H9 (cell line): ENCODE data around the gene LINGO3. TPM values are rescaled to one million over a fixed set of nuclear protein-coding genes. Genes with fewer than 3 reads are reported as not detected.

Experiments used
- DNase-seq: peaks from one replicate; pipeline ENCODE4 v3.0.0-alpha.2; 2017
- H2AFZ ChIP-seq: one replicate; pipeline ENCODE4 v1.6.1; 2013; ENCODE audit warnings: mild to moderate bottlenecking, low read length, control low read depth, moderate library complexity
- H2AK5ac ChIP-seq: 2 replicates; pipeline ENCODE4 v1.6.1; 2013; ENCODE audit warnings: low read length, control low read depth, mixed read lengths; ENCODE audit not compliant: insufficient read length
- H2BK120ac ChIP-seq: one replicate; pipeline ENCODE4 v1.6.1; 2013; ENCODE audit warnings: low read depth, mild to moderate bottlenecking, low read length, control low read depth, inconsistent platforms; ENCODE audit not compliant: poor library complexity, severe bottlenecking
- H2BK12ac ChIP-seq: 2 replicates; pipeline ENCODE4 v1.6.1; 2013; ENCODE audit warnings: low read length, control low read depth, mixed read lengths, low read depth; ENCODE audit not compliant: insufficient read length
- H2BK15ac ChIP-seq: 2 replicates; pipeline ENCODE4 v1.6.1; 2013; ENCODE audit warnings: low read depth, low read length, control low read depth
- H2BK20ac ChIP-seq: one replicate; pipeline ENCODE4 v1.6.1; 2013; ENCODE audit warnings: low read depth, mild to moderate bottlenecking, low read length, control low read depth, inconsistent platforms; ENCODE audit not compliant: poor library complexity, severe bottlenecking
- H2BK5ac ChIP-seq: 2 replicates; pipeline ENCODE4 v1.6.1; 2013; ENCODE audit warnings: low read length, control low read depth, mixed read lengths; ENCODE audit not compliant: insufficient read length
- H3K14ac ChIP-seq: 2 replicates; pipeline ENCODE4 v1.6.1; 2013; ENCODE audit warnings: low read length, control low read depth; ENCODE audit not compliant: insufficient read depth
- H3K18ac ChIP-seq: 2 replicates; pipeline ENCODE4 v1.6.1; 2013; ENCODE audit warnings: low read depth, mild to moderate bottlenecking, mixed read lengths, low read length, control low read depth; ENCODE audit not compliant: insufficient read length
- H3K23ac ChIP-seq: 2 replicates; pipeline ENCODE4 v1.6.1; 2013; ENCODE audit warnings: low read length, control low read depth, mixed read lengths, low read depth; ENCODE audit not compliant: insufficient read length
- H3K23me2 ChIP-seq: 2 replicates; pipeline ENCODE4 v1.6.1; 2013; ENCODE audit warnings: low read depth, mild to moderate bottlenecking, mixed read lengths, low read length, control low read depth; ENCODE audit not compliant: insufficient read length, poor library complexity, severe bottlenecking
- H3K27ac ChIP-seq: 2 replicates; pipeline ENCODE4 v1.5.1; 2013; ENCODE audit warnings: low read length, control low read depth, mixed read lengths, low read depth; ENCODE audit not compliant: insufficient read length
- H3K27me3 ChIP-seq: 2 replicates; pipeline ENCODE4 v1.6.1; 2013; ENCODE audit warnings: low read length, control low read depth, inconsistent platforms; ENCODE audit not compliant: insufficient read depth
- H3K4ac ChIP-seq: 2 replicates; pipeline ENCODE4 v1.6.1; 2013; ENCODE audit warnings: low read depth, mild to moderate bottlenecking, control low read depth, inconsistent platforms, low read length, moderate library complexity
- H3K4me1 ChIP-seq: 2 replicates; pipeline ENCODE4 v1.6.1; 2013; ENCODE audit warnings: low read length, control low read depth, inconsistent platforms; ENCODE audit not compliant: insufficient read depth
- H3K4me2 ChIP-seq: 2 replicates; pipeline ENCODE4 v1.6.1; 2013; ENCODE audit warnings: low read length, control low read depth, mixed read lengths; ENCODE audit not compliant: insufficient read length, insufficient read depth
- H3K56ac ChIP-seq: 2 replicates; pipeline ENCODE4 v1.6.1; 2013; ENCODE audit warnings: low read depth, mild to moderate bottlenecking, mixed read lengths, low read length, control low read depth; ENCODE audit not compliant: insufficient read length
- H3K79me1 ChIP-seq: 2 replicates; pipeline ENCODE4 v1.6.1; 2013; ENCODE audit warnings: low read depth, mild to moderate bottlenecking, moderate library complexity, low read length, control low read depth, inconsistent platforms; ENCODE audit not compliant: insufficient read depth, poor library complexity, severe bottlenecking
- H3K79me2 ChIP-seq: 2 replicates; pipeline ENCODE4 v1.6.1; 2013; ENCODE audit warnings: low read length, control low read depth, inconsistent platforms; ENCODE audit not compliant: insufficient read depth
- H3K9ac ChIP-seq: 2 replicates; pipeline ENCODE4 v1.6.1; 2013; ENCODE audit warnings: low read length, control low read depth, mixed read lengths; ENCODE audit not compliant: insufficient read length; ENCODE audit errors: extremely low read depth
- H3K9me3 ChIP-seq: one replicate; pipeline ENCODE4 v1.6.1; 2013; ENCODE audit warnings: low read depth, low read length, inconsistent platforms; ENCODE audit not compliant: control insufficient read depth
- H3T11ph ChIP-seq: one replicate; pipeline ENCODE4 v1.6.1; 2013; ENCODE audit warnings: mild to moderate bottlenecking, low read length, control low read depth, inconsistent platforms
- H4K20me1 ChIP-seq: one replicate; pipeline ENCODE4 v1.6.1; 2013; ENCODE audit not compliant: control insufficient read depth, insufficient read length, insufficient read depth
- H4K5ac ChIP-seq: 2 replicates; pipeline ENCODE4 v1.6.1; 2013; ENCODE audit warnings: low read depth, mild to moderate bottlenecking, mixed read lengths, low read length, control low read depth; ENCODE audit not compliant: insufficient read length
- H4K8ac ChIP-seq: replicated peaks from 2 replicates; pipeline ENCODE4 v1.6.1; 2013; ENCODE audit warnings: low read length, control low read depth, mixed read lengths, low read depth; ENCODE audit not compliant: insufficient read length
- H4K91ac ChIP-seq: 2 replicates; pipeline ENCODE4 v1.6.1; 2013; ENCODE audit warnings: low read depth, mild to moderate bottlenecking, moderate library complexity, mixed read lengths, low read length, control low read depth; ENCODE audit not compliant: insufficient read length
- H3K27ac Mint-ChIP-seq, 3 experiments: 2 replicates in 2 of 3; 3 replicates in 1 of 3; pipeline ENCODE4 v1.8.0; 2020 to 2021; ENCODE audit warnings: mixed read lengths in 3 of 3, mild to moderate bottlenecking in 1 of 3, moderate library complexity in 1 of 3
- H3K27me3 Mint-ChIP-seq: 2 replicates; pipeline ENCODE4 v1.8.0; 2021; ENCODE audit warnings: low read depth, mild to moderate bottlenecking, moderate library complexity, mixed read lengths
- H3K36me3 Mint-ChIP-seq, 3 experiments: 2 replicates in 2 of 3; 3 replicates in 1 of 3; pipeline ENCODE4 v1.8.0; 2020 to 2021; ENCODE audit warnings: low read depth in 3 of 3, mixed read lengths in 3 of 3; ENCODE audit not compliant: insufficient read depth in 1 of 3
- H3K4me1 Mint-ChIP-seq, 2 experiments: 2 replicates each; pipeline ENCODE4 v1.8.0; 2020; ENCODE audit warnings: mixed read lengths in 2 of 2
- H3K4me3 Mint-ChIP-seq, 2 experiments: 2 replicates in 1 of 2; 3 replicates in 1 of 2; pipeline ENCODE4 v1.8.0; 2020 to 2021; ENCODE audit warnings: mild to moderate bottlenecking in 2 of 2, mixed read lengths in 2 of 2, moderate library complexity in 1 of 2
- H3K9me3 Mint-ChIP-seq, 2 experiments: 2 replicates in 1 of 2; 3 replicates in 1 of 2; pipeline ENCODE4 v1.8.0; 2020; ENCODE audit warnings: mild to moderate bottlenecking in 2 of 2, mixed read lengths in 2 of 2, moderate library complexity in 1 of 2
- WGBS: extraction: QIAGEN DNeasy Blood & Tissue Kit; methylation state at CpG from one replicate; pipeline ENCODE4 v1.1.7; 2013; ENCODE audit warnings: missing lambda C conversion rate, low lambda C conversion rate, mixed read lengths; ENCODE audit not compliant: insufficient read length; ENCODE audit errors: extremely low coverage; 5-methylcytosine and 5-hydroxymethylcytosine counted together
- total RNA-seq: library from RNA; stranded (reverse); gene quantifications from 2 replicates; pipeline ENCODE4 v1.2.1, GENCODE V29; 2021
- TF ChIP-seq, protein P1 (sequence below): fragments of 200-600 bp; sonication (generic); conservative IDR thresholded peaks from 3 replicates; pipeline ENCODE4 v1.8.0; 2021; ENCODE audit warnings: antibody characterized with exemption, mild to moderate bottlenecking

Gene LINGO3
- total RNA-seq, 1 experiment from 2014 or later = 0.28 TPM

DNA sequence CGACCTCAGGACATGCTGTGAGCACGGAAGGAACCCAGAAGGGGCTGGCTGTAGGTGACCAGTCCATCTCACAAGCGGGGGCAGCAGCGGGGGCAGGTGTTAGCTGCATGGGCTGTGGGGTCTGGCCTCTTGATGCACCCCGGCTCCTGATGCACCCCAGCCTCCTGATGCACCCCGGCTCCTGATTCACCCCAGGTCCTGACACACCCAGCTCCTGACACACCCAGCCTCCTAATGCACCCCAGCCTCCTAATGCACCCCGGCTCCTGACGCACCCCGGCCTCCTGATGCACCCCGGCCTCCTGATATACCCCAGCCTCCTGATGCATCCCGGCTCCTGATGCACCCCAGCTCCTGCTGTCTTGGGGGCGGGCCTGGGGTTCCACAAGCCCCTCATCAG is 13.0 kb upstream of the LINGO3 start:
- no peak overlapping the region for H3K4me3 Mint-ChIP-seq

More for the DNA sequence above, 13.0 kb upstream of the LINGO3 start:
- no peak overlapping the region for H3K56ac ChIP-seq
- H2BK20ac ChIP-seq = no peak overlapping the region
- WGBS = no CpG with 5 or more reads among the region's 12 CpGs
- no peak overlapping the region for H2BK5ac ChIP-seq
- H3K4ac ChIP-seq = no peak overlapping the region
- H3K36me3 Mint-ChIP-seq = peaks cover 4 to 31% (median 28%) of the 10 kb centered on the region in 3 experiments; a peak in 6 of 7 replicates
- no peak for DNase-seq
- H3K79me1 ChIP-seq = no peaks in the 10 kb centered on the region
- H3K9me3 Mint-ChIP-seq = no peaks in the 10 kb centered on the region
- no peak overlapping the region for H3K18ac ChIP-seq
- H3K27me3 ChIP-seq = no peaks in the 10 kb centered on the region
- H2BK12ac ChIP-seq = no peak overlapping the region
- no peaks in the 10 kb centered on the region for H3K23me2 ChIP-seq
- peak overlapping the region in 1 of 3 experiments; percentile 62; a peak in 1 of 7 replicates for H3K27ac Mint-ChIP-seq
- H3K4me2 ChIP-seq = no peak overlapping the region
- no peaks in the 10 kb centered on the region for H3K9me3 ChIP-seq
- no peak overlapping the region for H4K91ac ChIP-seq
- H4K20me1 ChIP-seq = no peaks in the 10 kb centered on the region
- H3K27me3 Mint-ChIP-seq = peaks cover 3% of the 10 kb centered on the region; the same call in 1 of the 2 replicates
- TF ChIP-seq, protein P1, sequence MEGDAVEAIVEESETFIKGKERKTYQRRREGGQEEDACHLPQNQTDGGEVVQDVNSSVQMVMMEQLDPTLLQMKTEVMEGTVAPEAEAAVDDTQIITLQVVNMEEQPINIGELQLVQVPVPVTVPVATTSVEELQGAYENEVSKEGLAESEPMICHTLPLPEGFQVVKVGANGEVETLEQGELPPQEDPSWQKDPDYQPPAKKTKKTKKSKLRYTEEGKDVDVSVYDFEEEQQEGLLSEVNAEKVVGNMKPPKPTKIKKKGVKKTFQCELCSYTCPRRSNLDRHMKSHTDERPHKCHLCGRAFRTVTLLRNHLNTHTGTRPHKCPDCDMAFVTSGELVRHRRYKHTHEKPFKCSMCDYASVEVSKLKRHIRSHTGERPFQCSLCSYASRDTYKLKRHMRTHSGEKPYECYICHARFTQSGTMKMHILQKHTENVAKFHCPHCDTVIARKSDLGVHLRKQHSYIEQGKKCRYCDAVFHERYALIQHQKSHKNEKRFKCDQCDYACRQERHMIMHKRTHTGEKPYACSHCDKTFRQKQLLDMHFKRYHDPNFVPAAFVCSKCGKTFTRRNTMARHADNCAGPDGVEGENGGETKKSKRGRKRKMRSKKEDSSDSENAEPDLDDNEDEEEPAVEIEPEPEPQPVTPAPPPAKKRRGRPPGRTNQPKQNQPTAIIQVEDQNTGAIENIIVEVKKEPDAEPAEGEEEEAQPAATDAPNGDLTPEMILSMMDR = no peak
- no peaks in the 10 kb centered on the region for H3K79me2 ChIP-seq
- no peaks in the 10 kb centered on the region for H3K4me1 ChIP-seq
- no peak overlapping the region for H3K27ac ChIP-seq
- no peak overlapping the region for H2AFZ ChIP-seq
- H2BK15ac ChIP-seq = no peak overlapping the region
- no peak overlapping the region for H3T11ph ChIP-seq
- H3K23ac ChIP-seq = no peak overlapping the region
- no peak overlapping the region for H3K9ac ChIP-seq
- H3K14ac ChIP-seq = no peak overlapping the region
- H4K5ac ChIP-seq = no peak overlapping the region
- no peak overlapping the region for H4K8ac ChIP-seq
- no peak overlapping the region for H2AK5ac ChIP-seq
- H2BK120ac ChIP-seq = no peak overlapping the region
- peaks cover 3 to 12% of the 10 kb centered on the region in 2 experiments; a peak in 1 of 4 replicates for H3K4me1 Mint-ChIP-seq
